ENCODE data around the gene CCR3. TPM values are rescaled to one million over a fixed set of nuclear protein-coding genes. Genes with fewer than 3 reads are reported as not detected.

The CCR3 gene
- total RNA-seq, 6 experiments from 2014 or later: not detected

DNA sequence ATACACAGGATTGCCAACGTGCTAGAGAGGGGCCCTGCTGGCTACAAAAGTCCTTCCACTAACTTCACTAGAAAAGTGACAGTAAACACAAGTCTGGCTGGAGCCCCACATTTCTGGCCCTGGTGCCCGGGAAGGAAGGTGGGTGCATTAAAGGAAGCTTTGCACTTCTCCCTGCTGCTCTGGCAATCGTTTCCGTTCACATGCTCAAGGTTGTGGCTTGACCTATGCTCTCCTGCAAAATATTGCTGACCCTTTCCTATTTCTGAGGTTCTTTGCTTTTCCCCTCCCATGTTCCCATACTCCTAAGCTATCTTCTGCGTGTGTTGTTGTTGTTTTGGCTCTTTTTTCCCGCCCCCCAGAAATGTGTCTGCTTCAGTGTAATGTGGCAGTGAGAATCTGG, 9.1 kb upstream of the CCR3 start:
- TF ChIP-seq, protein P1, sequence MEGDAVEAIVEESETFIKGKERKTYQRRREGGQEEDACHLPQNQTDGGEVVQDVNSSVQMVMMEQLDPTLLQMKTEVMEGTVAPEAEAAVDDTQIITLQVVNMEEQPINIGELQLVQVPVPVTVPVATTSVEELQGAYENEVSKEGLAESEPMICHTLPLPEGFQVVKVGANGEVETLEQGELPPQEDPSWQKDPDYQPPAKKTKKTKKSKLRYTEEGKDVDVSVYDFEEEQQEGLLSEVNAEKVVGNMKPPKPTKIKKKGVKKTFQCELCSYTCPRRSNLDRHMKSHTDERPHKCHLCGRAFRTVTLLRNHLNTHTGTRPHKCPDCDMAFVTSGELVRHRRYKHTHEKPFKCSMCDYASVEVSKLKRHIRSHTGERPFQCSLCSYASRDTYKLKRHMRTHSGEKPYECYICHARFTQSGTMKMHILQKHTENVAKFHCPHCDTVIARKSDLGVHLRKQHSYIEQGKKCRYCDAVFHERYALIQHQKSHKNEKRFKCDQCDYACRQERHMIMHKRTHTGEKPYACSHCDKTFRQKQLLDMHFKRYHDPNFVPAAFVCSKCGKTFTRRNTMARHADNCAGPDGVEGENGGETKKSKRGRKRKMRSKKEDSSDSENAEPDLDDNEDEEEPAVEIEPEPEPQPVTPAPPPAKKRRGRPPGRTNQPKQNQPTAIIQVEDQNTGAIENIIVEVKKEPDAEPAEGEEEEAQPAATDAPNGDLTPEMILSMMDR (IDR thresholded peaks at IDR 0.05): no peak
- Mint-ChIP-seq H3K4me3 (no peak overlapping the region), H3K27ac (no peak overlapping the region), H3K27me3 (ENCODE audit: insufficient read depth) (peaks cover 32% of the 10 kb centered on the region), H3K36me3 (ENCODE audit: low read depth) (no peaks in the 10 kb centered on the region), H3K9me3 (no peaks in the 10 kb centered on the region), H3K4me1 (ENCODE audit: low read depth) (peaks cover 5% of the 10 kb centered on the region)
- no peak for DNase-seq

DNA sequence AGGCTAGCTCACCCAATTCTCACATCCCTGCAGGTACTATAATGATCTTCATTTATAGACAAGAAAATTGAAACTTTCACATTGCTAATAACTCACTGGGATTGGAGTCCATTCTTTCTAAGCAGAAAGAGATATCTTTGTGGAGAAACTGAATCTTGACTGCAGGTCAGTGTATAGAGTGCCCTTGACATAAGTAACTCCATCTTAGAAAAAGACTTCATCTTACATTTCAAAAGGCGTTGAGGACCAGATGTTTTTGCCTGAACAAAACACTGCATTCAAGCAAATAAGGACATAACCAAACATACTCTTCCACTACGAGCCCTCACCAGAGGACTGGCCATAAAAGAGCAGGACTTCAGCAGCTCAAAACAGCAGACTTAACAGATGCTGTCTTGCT, 6.8 kb upstream of the CCR3 start:
- Mint-ChIP-seq H3K27ac (no peak overlapping the region), H3K4me1 (ENCODE audit: low read depth) (no peaks in the 10 kb centered on the region), H3K9me3 (no peaks in the 10 kb centered on the region), H3K4me3 (no peak overlapping the region), H3K27me3 (ENCODE audit: insufficient read depth) (peaks cover 40% of the 10 kb centered on the region), H3K36me3 (ENCODE audit: low read depth) (no peaks in the 10 kb centered on the region)
- TF ChIP-seq, protein P1 (IDR thresholded peaks at IDR 0.05): no peak
- DNase-seq: no peak

DNA sequence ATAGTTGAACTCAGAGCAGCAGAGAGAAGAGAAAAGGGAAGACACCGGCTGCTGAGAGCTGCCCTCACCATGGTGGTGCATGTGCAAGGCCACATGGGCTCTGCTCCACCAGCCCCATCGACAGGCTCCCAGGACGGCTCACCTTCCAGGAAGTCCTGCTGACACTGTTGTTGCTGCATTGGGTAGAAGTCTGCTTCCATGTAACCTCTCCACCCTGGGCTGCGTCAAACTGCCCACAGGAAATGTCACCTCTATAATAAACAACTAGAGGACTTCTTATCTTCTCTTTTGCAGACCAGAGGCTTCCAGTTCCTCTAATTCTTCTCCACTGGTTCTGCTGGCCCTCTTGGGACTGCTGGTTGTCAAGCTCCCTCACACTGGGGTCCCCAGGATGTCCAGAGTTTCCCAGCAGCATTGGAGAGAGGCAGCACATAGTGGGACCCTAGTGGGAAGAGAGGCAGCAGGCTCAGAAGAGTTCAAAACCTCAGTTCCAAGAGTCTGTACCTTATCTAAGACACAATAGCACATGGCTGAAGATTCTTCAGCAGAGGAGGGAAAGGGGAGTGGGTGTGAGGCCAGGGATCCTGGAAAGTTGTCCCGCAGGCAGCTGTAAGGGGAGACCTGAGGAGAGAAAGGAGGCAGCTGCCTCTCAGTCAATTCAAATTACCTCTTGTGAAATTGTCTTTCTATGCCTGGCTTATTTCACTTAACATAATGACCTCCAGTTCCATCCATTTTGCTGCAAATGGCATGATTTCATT, 5.8 kb upstream of the CCR3 start:
- Mint-ChIP-seq H3K4me1 (ENCODE audit: low read depth) (no peaks in the 10 kb centered on the region), H3K27ac (no peak overlapping the region), H3K9me3 (no peaks in the 10 kb centered on the region), H3K27me3 (ENCODE audit: insufficient read depth) (peaks cover 36% of the 10 kb centered on the region), H3K4me3 (no peak overlapping the region), H3K36me3 (ENCODE audit: low read depth) (no peaks in the 10 kb centered on the region)
- TF ChIP-seq, protein P1 (IDR thresholded peaks at IDR 0.05): no peak
- DNase-seq: no peak

DNA sequence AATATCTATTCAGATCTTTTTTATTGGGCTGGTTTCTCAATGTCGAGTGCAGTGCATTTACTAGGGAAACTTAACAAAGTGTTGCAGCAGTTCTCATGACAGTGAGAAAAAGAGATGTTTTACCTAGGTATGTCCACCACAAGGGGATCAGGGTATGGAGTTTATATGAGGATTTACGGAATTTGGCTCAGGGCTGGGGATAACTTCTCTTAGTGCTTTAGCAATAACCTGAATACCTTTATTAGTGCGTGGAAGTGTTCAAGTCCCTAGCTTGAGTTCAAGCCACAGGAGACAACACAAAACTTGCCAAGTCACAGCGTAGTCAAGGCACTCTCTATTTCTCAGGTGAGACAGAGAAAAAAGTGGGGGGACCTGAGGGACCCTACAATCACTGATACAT, 3.9 kb upstream of the CCR3 start:
- TF ChIP-seq, protein P1 (IDR thresholded peaks at IDR 0.05): no peak
- H3K36me3 Mint-ChIP-seq (ENCODE audit: low read depth): no peaks in the 10 kb centered on the region
- H3K9me3 Mint-ChIP-seq: no peaks in the 10 kb centered on the region
- no peaks in the 10 kb centered on the region for H3K4me1 Mint-ChIP-seq (ENCODE audit: low read depth)
- H3K4me3 Mint-ChIP-seq: no peak overlapping the region
- DNase-seq: no peak
- no peak overlapping the region for H3K27ac Mint-ChIP-seq
- H3K27me3 Mint-ChIP-seq (ENCODE audit: insufficient read depth): peaks cover 31% of the 10 kb centered on the region

DNA sequence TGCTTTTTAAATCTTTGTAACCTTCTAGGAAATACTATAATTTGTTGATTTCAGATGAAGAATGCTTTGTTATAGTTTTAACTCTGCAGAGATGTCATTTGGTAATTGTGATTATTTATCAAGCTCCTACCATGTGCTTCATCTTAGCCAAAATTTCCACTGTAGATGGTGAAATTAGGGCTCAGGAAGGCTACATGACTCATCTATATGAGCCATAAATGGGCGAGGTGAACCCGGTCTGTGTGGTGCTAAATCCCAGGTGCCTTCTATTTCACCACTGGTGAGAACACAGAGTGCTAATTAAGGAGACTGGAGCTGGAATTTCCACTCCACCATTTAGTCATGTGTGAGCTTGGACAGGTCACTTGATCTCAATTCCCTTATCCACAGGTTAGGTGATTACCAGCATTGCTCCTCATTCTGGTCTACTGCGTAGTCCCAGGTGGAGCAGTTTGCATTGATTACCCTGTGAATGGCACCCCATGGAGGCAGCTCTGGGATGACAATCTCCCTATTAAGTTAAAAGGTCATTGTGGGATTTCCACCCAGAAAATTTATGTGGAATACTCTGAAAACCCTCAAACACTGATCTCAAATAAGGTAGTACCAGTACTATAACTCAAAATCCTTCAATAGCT, 2.8 kb upstream of the CCR3 start:
- H3K9me3 Mint-ChIP-seq: no peaks in the 10 kb centered on the region
- H3K4me3 Mint-ChIP-seq: no peak overlapping the region

More for the DNA sequence above, 2.8 kb upstream of the CCR3 start:
- Mint-ChIP-seq H3K27ac (no peak overlapping the region), H3K36me3 (ENCODE audit: low read depth) (no peaks in the 10 kb centered on the region), H3K27me3 (ENCODE audit: insufficient read depth) (peaks cover 30% of the 10 kb centered on the region), H3K4me1 (ENCODE audit: low read depth) (no peaks in the 10 kb centered on the region)
- TF ChIP-seq, protein P1 (IDR thresholded peaks at IDR 0.05): no peak
- DNase-seq: no peak
